ENCODE measurements around the gene ANKRD11. TPM values are rescaled to one million over a fixed set of nuclear protein-coding genes. Genes with fewer than 3 reads are reported as not detected.

Gene ANKRD11
- total RNA-seq, 1 experiment from 2014 or later: 297 TPM

- Mint-ChIP-seq H3K36me3 (ENCODE audit: insufficient read depth, unreplicated experiment) (peaks cover 93% of the 10 kb centered on the region), H3K9me3 (ENCODE audit: unreplicated experiment) (no peaks in the 10 kb centered on the region), H3K27me3 (ENCODE audit: insufficient read depth, unreplicated experiment) (no peaks in the 10 kb centered on the region), H3K27ac (ENCODE audit: unreplicated experiment) (peak overlapping the region; percentile 19), H3K4me1 (ENCODE audit: low read depth, unreplicated experiment) (peaks cover 32% of the 10 kb centered on the region), H3K4me3 (ENCODE audit: unreplicated experiment) (peak overlapping the region; percentile 7)
- Histone ChIP-seq H3K27me3 (replicated peaks; ENCODE audit: control insufficient read depth, insufficient read depth, low read length) (no peaks in the 10 kb centered on the region), H3K36me3 (ENCODE audit: control insufficient read depth, insufficient read depth, low read length) (peaks cover 6% of the 10 kb centered on the region), H3K4me1 (peaks cover 31% of the 10 kb centered on the region), H3K4me3 (ENCODE audit: low read depth, low read length) (no peak overlapping the region), H3K9me3 (no peaks in the 10 kb centered on the region)
- intact Hi-C loops (cut with micrococcal nuclease; ENCODE audit: unreplicated experiment): no loop called here
- POLR2A ChIA-PET: no interaction called here
- no peak for TF ChIP-seq CTCF (IDR thresholded peaks at IDR 0.05; ENCODE audit: insufficient read depth in 1 of 2, low read depth in 1 of 2, low read length in 1 of 2, severe bottlenecking in 1 of 2, unreplicated experiment in 1 of 2)
- BruUV-seq (replicated peaks): no TSS peak
- DNase-seq: no peak
- CTCF ChIA-PET: no interaction called here
These were observed 173.7 kb downstream of the ANKRD11 start for GRCh38 chr16:89316701-89317100.

GRCh38 chr16:89315791-89316581 is 174.4 kb downstream of the ANKRD11 start:
- ChIA-PET POLR2A (no interaction called here), CTCF (no interaction called here)
- TF ChIP-seq CTCF (IDR thresholded peaks at IDR 0.05; ENCODE audit: insufficient read depth in 1 of 2, low read depth in 1 of 2, low read length in 1 of 2, severe bottlenecking in 1 of 2, unreplicated experiment in 1 of 2): no peak
- no peak overlapping the region for H3K4me3 ChIP-seq (ENCODE audit: low read depth, low read length)
- H3K36me3 ChIP-seq (ENCODE audit: control insufficient read depth, insufficient read depth, low read length): peaks cover 6% of the 10 kb centered on the region
- Mint-ChIP-seq H3K36me3 (ENCODE audit: insufficient read depth, unreplicated experiment) (peaks cover 95% of the 10 kb centered on the region), H3K4me1 (ENCODE audit: low read depth, unreplicated experiment) (peaks cover 30% of the 10 kb centered on the region), H3K27me3 (ENCODE audit: insufficient read depth, unreplicated experiment) (no peaks in the 10 kb centered on the region), H3K4me3 (ENCODE audit: unreplicated experiment) (no peak overlapping the region), H3K9me3 (ENCODE audit: unreplicated experiment) (no peaks in the 10 kb centered on the region), H3K27ac (ENCODE audit: unreplicated experiment) (no peak overlapping the region)
- TSS peak; percentile 11 for BruUV-seq (replicated peaks)
- peaks cover 27% of the 10 kb centered on the region for H3K4me1 ChIP-seq
- no peaks in the 10 kb centered on the region for H3K9me3 ChIP-seq
- H3K27me3 ChIP-seq (replicated peaks; ENCODE audit: control insufficient read depth, insufficient read depth, low read length): no peaks in the 10 kb centered on the region
- DNase-seq: no peak
- intact Hi-C loops (cut with micrococcal nuclease; ENCODE audit: unreplicated experiment): no loop called here

- no peak overlapping the region for H3K27ac Mint-ChIP-seq (ENCODE audit: unreplicated experiment)
- no peaks in the 10 kb centered on the region for H3K27me3 Mint-ChIP-seq (ENCODE audit: insufficient read depth, unreplicated experiment)
- Histone ChIP-seq H3K4me3 (ENCODE audit: low read depth, low read length) (no peak overlapping the region), H3K4me1 (peaks cover 20% of the 10 kb centered on the region), H3K9me3 (no peaks in the 10 kb centered on the region), H3K27me3 (replicated peaks; ENCODE audit: control insufficient read depth, insufficient read depth, low read length) (no peaks in the 10 kb centered on the region), H3K36me3 (ENCODE audit: control insufficient read depth, insufficient read depth, low read length) (peaks cover 6% of the 10 kb centered on the region)
- no peak for TF ChIP-seq CTCF (IDR thresholded peaks at IDR 0.05; ENCODE audit: insufficient read depth in 1 of 2, low read depth in 1 of 2, low read length in 1 of 2, severe bottlenecking in 1 of 2, unreplicated experiment in 1 of 2)
- no TSS peak for BruUV-seq (replicated peaks)
- DNase-seq: no peak
- no peak overlapping the region for H3K4me3 Mint-ChIP-seq (ENCODE audit: unreplicated experiment)
- H3K36me3 Mint-ChIP-seq (ENCODE audit: insufficient read depth, unreplicated experiment): peaks cover 97% of the 10 kb centered on the region
- intact Hi-C loops (cut with micrococcal nuclease; ENCODE audit: unreplicated experiment): no loop called here
- no peaks in the 10 kb centered on the region for H3K9me3 Mint-ChIP-seq (ENCODE audit: unreplicated experiment)
- peaks cover 30% of the 10 kb centered on the region for H3K4me1 Mint-ChIP-seq (ENCODE audit: low read depth, unreplicated experiment)
- POLR2A ChIA-PET: no interaction called here
- CTCF ChIA-PET: no interaction called here
These were observed 175.1 kb downstream of the ANKRD11 start for GRCh38 chr16:89315271-89315670.

Data from Caco-2 (cell line).